ENCODE data around the gene ZNF483. TPM values are rescaled to one million over a fixed set of nuclear protein-coding genes. Genes with fewer than 3 reads are reported as not detected.

The ZNF483 gene
- total RNA-seq, 2 donors from 2014 or later, result 6.7 to 8.6 TPM

- no peak overlapping the region for H3K27ac ChIP-seq
- no peak overlapping the region for H3K4me3 ChIP-seq
Observed at GRCh38 chr9:111604054-111604615, 79.2 kb downstream of the ZNF483 start.

GRCh38 chr9:111605041-111605559, 80.1 kb downstream of the ZNF483 start:
- no peak overlapping the region for H3K27ac ChIP-seq
- ATAC-seq, result no peak
- no peak overlapping the region for H3K4me3 ChIP-seq
- no peak for TF ChIP-seq CTCF (IDR thresholded peaks at IDR 0.05)
- TF ChIP-seq POLR2A (IDR thresholded peaks at IDR 0.05), result no peak
- H3K36me3 ChIP-seq (replicated peaks in 1 of 2; ENCODE audit: insufficient read depth in 1 of 2, low read depth in 2 of 2), result no peaks in the 10 kb centered on the region
- 71 to 73% methylated on average over 9 of the region's 9 CpGs for WGBS, 2 donors
- DNase-seq, result no peak
- H3K9me3 ChIP-seq, result no peaks in the 10 kb centered on the region
- no peaks in the 10 kb centered on the region for H3K27me3 ChIP-seq
- intact Hi-C loops (cut with DNase I), result no loop called here
- peaks cover 2% of the 10 kb centered on the region for H3K4me1 ChIP-seq

More at GRCh38 chr9:111604054-111604615, 79.2 kb downstream of the ZNF483 start:
- TF ChIP-seq CTCF (IDR thresholded peaks at IDR 0.05), result no peak
- no peak for TF ChIP-seq POLR2A (IDR thresholded peaks at IDR 0.05)
- H3K36me3 ChIP-seq (replicated peaks in 1 of 2; ENCODE audit: insufficient read depth in 1 of 2, low read depth in 2 of 2), result no peaks in the 10 kb centered on the region
- ATAC-seq, result no peak
- no peaks in the 10 kb centered on the region for H3K27me3 ChIP-seq
- intact Hi-C loops (cut with DNase I), result no loop called here
- H3K9me3 ChIP-seq, result no peaks in the 10 kb centered on the region
- 86 to 87% methylated on average over 16 of the region's 16 CpGs for WGBS, 2 donors
- H3K4me1 ChIP-seq, result peaks cover 5% of the 10 kb centered on the region
- no peak for DNase-seq

GRCh38 chr9:111610149-111610548, 85.2 kb downstream of the ZNF483 start:
- no peaks in the 10 kb centered on the region for H3K9me3 ChIP-seq
- no peak for TF ChIP-seq POLR2A (IDR thresholded peaks at IDR 0.05)
- no peak for TF ChIP-seq CTCF (IDR thresholded peaks at IDR 0.05)
- DNase-seq, result no peak
- intact Hi-C loops (cut with DNase I), result no loop called here
- no peaks in the 10 kb centered on the region for H3K36me3 ChIP-seq (replicated peaks in 1 of 2; ENCODE audit: insufficient read depth in 1 of 2, low read depth in 2 of 2)
- peaks cover 5% of the 10 kb centered on the region for H3K4me1 ChIP-seq
- H3K4me3 ChIP-seq, result no peak overlapping the region
- H3K27me3 ChIP-seq, result no peaks in the 10 kb centered on the region
- H3K27ac ChIP-seq, result no peak overlapping the region
- no peak for ATAC-seq
- WGBS, 2 donors, result 62 to 70% methylated on average over 4 to 5 of the region's 5 CpGs

GRCh38 chr9:111610845-111611244, 85.9 kb downstream of the ZNF483 start:
- TF ChIP-seq CTCF (IDR thresholded peaks at IDR 0.05) (no peak), POLR2A (IDR thresholded peaks at IDR 0.05) (no peak)
- Histone ChIP-seq H3K27ac (no peak overlapping the region), H3K4me1 (peaks cover 5% of the 10 kb centered on the region), H3K27me3 (no peaks in the 10 kb centered on the region), H3K4me3 (no peak overlapping the region), H3K9me3 (no peaks in the 10 kb centered on the region), H3K36me3 (replicated peaks in 1 of 2; ENCODE audit: insufficient read depth in 1 of 2, low read depth in 2 of 2) (no peaks in the 10 kb centered on the region)
- 52 to 60% methylated on average over 7 of the region's 7 CpGs for WGBS, 2 donors
- DNase-seq, result no peak
- intact Hi-C loops (cut with DNase I), result no loop called here
- no peak for ATAC-seq

All from body of pancreas (tissue), 4 donors.